ENCODE measurements around the gene IL21.

DNA sequence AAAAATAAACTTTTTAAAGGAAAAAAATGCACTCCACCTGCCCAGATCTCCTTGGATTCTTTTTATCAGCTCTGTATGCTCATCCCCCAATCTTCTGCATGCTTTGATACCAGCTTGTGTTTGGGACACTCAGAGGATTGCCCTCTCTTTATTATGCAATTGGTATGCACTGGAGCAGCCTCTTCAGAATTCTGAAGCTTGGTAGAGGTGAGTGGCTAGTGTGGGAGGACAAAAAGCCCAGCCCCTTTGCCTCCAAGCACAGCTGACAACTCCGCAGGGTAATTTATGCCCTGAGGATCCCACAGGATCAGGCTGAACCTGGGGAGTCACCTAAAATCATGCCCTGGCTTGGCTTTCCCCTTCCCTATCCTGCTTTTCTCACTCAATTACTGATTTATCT, 16.7 kb downstream of the IL21 start:
- TF ChIP-seq, protein P1, sequence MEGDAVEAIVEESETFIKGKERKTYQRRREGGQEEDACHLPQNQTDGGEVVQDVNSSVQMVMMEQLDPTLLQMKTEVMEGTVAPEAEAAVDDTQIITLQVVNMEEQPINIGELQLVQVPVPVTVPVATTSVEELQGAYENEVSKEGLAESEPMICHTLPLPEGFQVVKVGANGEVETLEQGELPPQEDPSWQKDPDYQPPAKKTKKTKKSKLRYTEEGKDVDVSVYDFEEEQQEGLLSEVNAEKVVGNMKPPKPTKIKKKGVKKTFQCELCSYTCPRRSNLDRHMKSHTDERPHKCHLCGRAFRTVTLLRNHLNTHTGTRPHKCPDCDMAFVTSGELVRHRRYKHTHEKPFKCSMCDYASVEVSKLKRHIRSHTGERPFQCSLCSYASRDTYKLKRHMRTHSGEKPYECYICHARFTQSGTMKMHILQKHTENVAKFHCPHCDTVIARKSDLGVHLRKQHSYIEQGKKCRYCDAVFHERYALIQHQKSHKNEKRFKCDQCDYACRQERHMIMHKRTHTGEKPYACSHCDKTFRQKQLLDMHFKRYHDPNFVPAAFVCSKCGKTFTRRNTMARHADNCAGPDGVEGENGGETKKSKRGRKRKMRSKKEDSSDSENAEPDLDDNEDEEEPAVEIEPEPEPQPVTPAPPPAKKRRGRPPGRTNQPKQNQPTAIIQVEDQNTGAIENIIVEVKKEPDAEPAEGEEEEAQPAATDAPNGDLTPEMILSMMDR (IDR thresholded peaks at IDR 0.05): no peak
- no peak for TF ChIP-seq POLR2AphosphoS5 (IDR thresholded peaks at IDR 0.05; ENCODE audit: low read depth, low read length)
- TF ChIP-seq, protein P2, sequence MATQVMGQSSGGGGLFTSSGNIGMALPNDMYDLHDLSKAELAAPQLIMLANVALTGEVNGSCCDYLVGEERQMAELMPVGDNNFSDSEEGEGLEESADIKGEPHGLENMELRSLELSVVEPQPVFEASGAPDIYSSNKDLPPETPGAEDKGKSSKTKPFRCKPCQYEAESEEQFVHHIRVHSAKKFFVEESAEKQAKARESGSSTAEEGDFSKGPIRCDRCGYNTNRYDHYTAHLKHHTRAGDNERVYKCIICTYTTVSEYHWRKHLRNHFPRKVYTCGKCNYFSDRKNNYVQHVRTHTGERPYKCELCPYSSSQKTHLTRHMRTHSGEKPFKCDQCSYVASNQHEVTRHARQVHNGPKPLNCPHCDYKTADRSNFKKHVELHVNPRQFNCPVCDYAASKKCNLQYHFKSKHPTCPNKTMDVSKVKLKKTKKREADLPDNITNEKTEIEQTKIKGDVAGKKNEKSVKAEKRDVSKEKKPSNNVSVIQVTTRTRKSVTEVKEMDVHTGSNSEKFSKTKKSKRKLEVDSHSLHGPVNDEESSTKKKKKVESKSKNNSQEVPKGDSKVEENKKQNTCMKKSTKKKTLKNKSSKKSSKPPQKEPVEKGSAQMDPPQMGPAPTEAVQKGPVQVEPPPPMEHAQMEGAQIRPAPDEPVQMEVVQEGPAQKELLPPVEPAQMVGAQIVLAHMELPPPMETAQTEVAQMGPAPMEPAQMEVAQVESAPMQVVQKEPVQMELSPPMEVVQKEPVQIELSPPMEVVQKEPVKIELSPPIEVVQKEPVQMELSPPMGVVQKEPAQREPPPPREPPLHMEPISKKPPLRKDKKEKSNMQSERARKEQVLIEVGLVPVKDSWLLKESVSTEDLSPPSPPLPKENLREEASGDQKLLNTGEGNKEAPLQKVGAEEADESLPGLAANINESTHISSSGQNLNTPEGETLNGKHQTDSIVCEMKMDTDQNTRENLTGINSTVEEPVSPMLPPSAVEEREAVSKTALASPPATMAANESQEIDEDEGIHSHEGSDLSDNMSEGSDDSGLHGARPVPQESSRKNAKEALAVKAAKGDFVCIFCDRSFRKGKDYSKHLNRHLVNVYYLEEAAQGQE (IDR thresholded peaks at IDR 0.05; ENCODE audit: insufficient read depth in 1 of 2, low read depth in 2 of 2, low read length in 1 of 2): no peak
